HEK293 (cell line): ENCODE measurements around the gene TMEM255A.

Experiments
- GFI1B ChIP-seq: fragments of 450-650 bp; formaldehyde crosslinking; IDR thresholded peaks from 2 replicates; pipeline ENCODE4 v1.5.1; 2016; ENCODE audit warnings: missing biosample characterization, missing genetic modification characterization
- HOXD13 ChIP-seq: sonication (generic); formaldehyde crosslinking; IDR thresholded peaks from 2 replicates; pipeline ENCODE4 v1.8.0; 2022; ENCODE audit warnings: missing genetic modification reagents, borderline replicate concordance
- KLF9 ChIP-seq: fragments of 450-650 bp; formaldehyde crosslinking; IDR thresholded peaks from 2 replicates; pipeline ENCODE4 v1.5.1; 2016; ENCODE audit warnings: missing biosample characterization, missing genetic modification characterization, low read depth
- PRDM1 ChIP-seq: fragments of 450-650 bp; formaldehyde crosslinking; IDR thresholded peaks from 2 replicates; pipeline ENCODE4; 2016; ENCODE audit warnings: missing biosample characterization, missing genetic modification characterization
- SETDB1 ChIP-seq: IDR thresholded peaks from one replicate; pipeline ENCODE4 v1.6.1; 2017; ENCODE audit warnings: mild to moderate bottlenecking, low read length, moderate library complexity, mixed read lengths; ENCODE audit not compliant: insufficient read length
- SP3 ChIP-seq: fragments of 450-650 bp; formaldehyde crosslinking; IDR thresholded peaks from 2 replicates; pipeline ENCODE4 v1.5.1; 2016; ENCODE audit warnings: missing biosample characterization, missing genetic modification characterization
- ZBTB21 ChIP-seq: fragments of 450-650 bp; formaldehyde crosslinking; IDR thresholded peaks from 2 replicates; pipeline ENCODE4 v1.5.1; 2017; ENCODE audit warnings: missing biosample characterization, missing genetic modification characterization
- ZBTB44 ChIP-seq: fragments of 450-650 bp; IDR thresholded peaks from 2 replicates; pipeline ENCODE4 v1.5.1; 2018; ENCODE audit warnings: missing biosample characterization, mild to moderate bottlenecking, missing genetic modification characterization
- ZBTB6 ChIP-seq: fragments of 450-650 bp; formaldehyde crosslinking; IDR thresholded peaks from 2 replicates; pipeline ENCODE4 v1.5.1; 2017; ENCODE audit warnings: missing biosample characterization, missing genetic modification characterization
- ZNF174 ChIP-seq: fragments of 450-650 bp; formaldehyde crosslinking; IDR thresholded peaks from 2 replicates; pipeline ENCODE4 v1.5.0; 2017; ENCODE audit warnings: missing biosample characterization, mild to moderate bottlenecking, missing genetic modification characterization
- ZNF2 ChIP-seq: fragments of 450-650 bp; formaldehyde crosslinking; IDR thresholded peaks from 2 replicates; pipeline ENCODE4 v1.5.1; 2016; ENCODE audit warnings: missing biosample characterization, missing genetic modification characterization
- ZNF24 ChIP-seq: fragments of 450-650 bp; formaldehyde crosslinking; IDR thresholded peaks from 2 replicates; pipeline ENCODE4 v1.5.1; 2016; ENCODE audit warnings: missing biosample characterization, missing genetic modification characterization
- ZNF248 ChIP-seq: fragments of 450-650 bp; formaldehyde crosslinking; IDR thresholded peaks from 2 replicates; pipeline ENCODE4 v1.5.1; 2017; ENCODE audit warnings: missing biosample characterization, missing genetic modification characterization
- ZNF292 ChIP-seq: fragments of 450-650 bp; formaldehyde crosslinking; IDR thresholded peaks from 2 replicates; pipeline ENCODE4 v1.5.1; 2016; ENCODE audit warnings: low read depth, missing biosample characterization, missing genetic modification characterization, borderline replicate concordance
- ZNF302 ChIP-seq: fragments of 450-650 bp; formaldehyde crosslinking; IDR thresholded peaks from 2 replicates; pipeline ENCODE4 v1.5.1; 2016; ENCODE audit warnings: missing biosample characterization, missing genetic modification characterization, low read depth
- ZNF324 ChIP-seq: fragments of 450-650 bp; formaldehyde crosslinking; IDR thresholded peaks from 2 replicates; pipeline ENCODE4 v1.5.1; 2016; ENCODE audit warnings: missing biosample characterization, missing genetic modification characterization
- ZNF341 ChIP-seq: fragments of 450-650 bp; formaldehyde crosslinking; IDR thresholded peaks from 2 replicates; pipeline ENCODE4; 2016; ENCODE audit warnings: low read depth, missing biosample characterization, missing genetic modification characterization
- ZNF423 ChIP-seq: fragments of 450-650 bp; formaldehyde crosslinking; IDR thresholded peaks from 2 replicates; pipeline ENCODE4 v1.5.1; 2016; ENCODE audit warnings: missing biosample characterization, missing genetic modification characterization
- ZNF513 ChIP-seq: fragments of 450-650 bp; IDR thresholded peaks from 2 replicates; pipeline ENCODE4 v1.5.1; 2018; ENCODE audit warnings: missing biosample characterization, missing genetic modification characterization
- ZNF544 ChIP-seq: fragments of 450-650 bp; formaldehyde crosslinking; IDR thresholded peaks from 2 replicates; pipeline ENCODE4 v1.5.0; 2017; ENCODE audit warnings: missing biosample characterization, missing genetic modification characterization
- ZNF555 ChIP-seq: fragments of 450-650 bp; formaldehyde crosslinking; conservative IDR thresholded peaks from 2 replicates; pipeline ENCODE4 v1.5.1; 2017; ENCODE audit warnings: missing biosample characterization, mild to moderate bottlenecking, missing genetic modification characterization, inconsistent platforms
- ZNF791 ChIP-seq: fragments of 450-650 bp; formaldehyde crosslinking; IDR thresholded peaks from 2 replicates; pipeline ENCODE4 v1.5.1; 2016; ENCODE audit warnings: missing biosample characterization, missing genetic modification characterization
- ZSCAN16 ChIP-seq: fragments of 450-650 bp; formaldehyde crosslinking; IDR thresholded peaks from 2 replicates; pipeline ENCODE4 v1.5.1; 2016; ENCODE audit warnings: missing biosample characterization, missing genetic modification characterization
- ZSCAN18 ChIP-seq: fragments of 450-650 bp; formaldehyde crosslinking; IDR thresholded peaks from 2 replicates; pipeline ENCODE4 v1.5.1; 2016; ENCODE audit warnings: missing biosample characterization, missing genetic modification characterization
- ZSCAN5A ChIP-seq: fragments of 450-650 bp; formaldehyde crosslinking; IDR thresholded peaks from 2 replicates; pipeline ENCODE4 v1.5.1; 2016; ENCODE audit warnings: missing biosample characterization, missing genetic modification characterization
- TF ChIP-seq, protein P1 (sequence below): fragments of 450-650 bp; formaldehyde crosslinking; IDR thresholded peaks from 2 replicates; pipeline ENCODE4 v1.5.1; 2016; ENCODE audit warnings: missing biosample characterization, missing genetic modification characterization
- TF ChIP-seq, protein P2 (sequence below): fragments of 450-650 bp; formaldehyde crosslinking; IDR thresholded peaks from 2 replicates; pipeline ENCODE4 v1.5.1; 2016; ENCODE audit warnings: missing biosample characterization, missing genetic modification characterization

TMEM255A gene

DNA sequence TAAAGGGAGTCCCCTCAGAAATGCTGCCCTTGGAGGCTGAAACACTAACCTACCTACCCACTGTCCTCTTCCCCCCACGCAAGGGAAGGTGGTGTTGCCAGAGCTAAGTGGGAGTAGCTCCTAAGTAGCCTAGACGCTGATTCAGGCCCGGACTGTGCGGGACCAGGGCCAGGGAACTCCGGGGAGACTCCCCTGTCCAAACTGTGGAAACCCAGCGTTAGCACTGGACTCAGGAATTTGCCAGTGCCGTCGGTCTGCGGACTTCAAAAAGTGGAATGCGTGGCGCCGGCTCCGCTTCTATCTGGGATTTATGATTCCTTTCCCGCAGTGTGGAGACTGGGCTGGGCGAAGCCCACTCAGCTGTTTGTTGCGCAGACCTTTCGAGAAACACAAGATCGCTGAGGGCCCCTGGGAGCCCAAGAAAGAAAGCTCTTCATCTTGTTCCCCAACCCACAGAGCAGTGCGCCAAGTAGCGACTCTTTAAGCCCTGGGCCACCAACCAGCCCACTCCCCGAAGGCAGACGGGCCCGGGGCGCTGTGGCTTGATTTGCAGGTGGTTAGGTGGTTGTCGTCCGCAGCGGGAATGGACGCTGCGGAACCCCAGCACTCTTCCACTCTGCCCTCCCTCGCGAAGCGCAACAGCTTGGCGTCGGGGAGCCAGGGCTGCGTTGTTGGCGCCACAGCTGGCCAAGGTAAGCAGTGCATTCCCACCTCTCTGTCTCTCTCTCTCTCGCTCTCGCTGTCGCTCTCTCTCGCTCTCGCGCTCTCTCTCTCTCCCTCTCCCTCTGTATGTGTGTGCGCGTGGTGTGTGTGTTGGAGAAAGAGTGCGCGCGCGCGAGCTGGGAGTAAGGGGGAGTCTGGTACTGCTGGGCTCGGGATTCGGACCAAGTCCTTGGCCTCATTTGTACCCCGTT, 2.0 kb downstream of the TMEM255A start (continued):
- no peak for TF ChIP-seq ZBTB44 (tag by site-specific recombination)
- TF ChIP-seq ZNF248 (tag by site-specific recombination): no peak
- TF ChIP-seq, protein P1, sequence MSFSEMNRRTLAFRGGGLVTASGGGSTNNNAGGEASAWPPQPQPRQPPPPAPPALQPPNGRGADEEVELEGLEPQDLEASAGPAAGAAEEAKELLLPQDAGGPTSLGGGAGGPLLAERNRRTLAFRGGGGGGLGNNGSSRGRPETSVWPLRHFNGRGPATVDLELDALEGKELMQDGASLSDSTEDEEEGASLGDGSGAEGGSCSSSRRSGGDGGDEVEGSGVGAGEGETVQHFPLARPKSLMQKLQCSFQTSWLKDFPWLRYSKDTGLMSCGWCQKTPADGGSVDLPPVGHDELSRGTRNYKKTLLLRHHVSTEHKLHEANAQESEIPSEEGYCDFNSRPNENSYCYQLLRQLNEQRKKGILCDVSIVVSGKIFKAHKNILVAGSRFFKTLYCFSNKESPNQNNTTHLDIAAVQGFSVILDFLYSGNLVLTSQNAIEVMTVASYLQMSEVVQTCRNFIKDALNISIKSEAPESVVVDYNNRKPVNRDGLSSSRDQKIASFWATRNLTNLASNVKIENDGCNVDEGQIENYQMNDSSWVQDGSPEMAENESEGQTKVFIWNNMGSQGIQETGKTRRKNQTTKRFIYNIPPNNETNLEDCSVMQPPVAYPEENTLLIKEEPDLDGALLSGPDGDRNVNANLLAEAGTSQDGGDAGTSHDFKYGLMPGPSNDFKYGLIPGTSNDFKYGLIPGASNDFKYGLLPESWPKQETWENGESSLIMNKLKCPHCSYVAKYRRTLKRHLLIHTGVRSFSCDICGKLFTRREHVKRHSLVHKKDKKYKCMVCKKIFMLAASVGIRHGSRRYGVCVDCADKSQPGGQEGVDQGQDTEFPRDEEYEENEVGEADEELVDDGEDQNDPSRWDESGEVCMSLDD (tag by site-specific recombination): peak; percentile 79
- 0 out of 2 replicates have a peak, but pooled peaks have one; percentile 62 for TF ChIP-seq KLF9 (tag by site-specific recombination)
- peak; percentile 97 for TF ChIP-seq ZSCAN18 (tag by site-specific recombination)
- no peak for TF ChIP-seq ZNF174 (tag by site-specific recombination)
- no peak; the same call in 1 of the 2 replicates for TF ChIP-seq ZNF341 (tag by site-specific recombination)
- no peak for TF ChIP-seq ZNF292 (tag by site-specific recombination)
- peak; percentile 69 for TF ChIP-seq ZNF2
- no peak for TF ChIP-seq GFI1B (tag by site-specific recombination)
- TF ChIP-seq ZBTB6 (tag by site-specific recombination): 0 out of 2 replicates have a peak, but pooled peaks have one; percentile 30
- TF ChIP-seq ZNF513 (tag by site-specific recombination): peak; percentile 23; the same call in 1 of the 2 replicates
- TF ChIP-seq ZSCAN5A (tag by site-specific recombination): peak; percentile 86; the same call in 1 of the 2 replicates
- TF ChIP-seq ZBTB21 (tag by site-specific recombination): peak; percentile 68
- 0 out of 2 replicates have a peak, but pooled peaks have one; percentile 54 for TF ChIP-seq ZNF423 (tag by site-specific recombination)
- TF ChIP-seq ZSCAN16 (tag by site-specific recombination): no peak
- peak; percentile 99 for TF ChIP-seq PRDM1 (tag by site-specific recombination)
- TF ChIP-seq, protein P2, sequence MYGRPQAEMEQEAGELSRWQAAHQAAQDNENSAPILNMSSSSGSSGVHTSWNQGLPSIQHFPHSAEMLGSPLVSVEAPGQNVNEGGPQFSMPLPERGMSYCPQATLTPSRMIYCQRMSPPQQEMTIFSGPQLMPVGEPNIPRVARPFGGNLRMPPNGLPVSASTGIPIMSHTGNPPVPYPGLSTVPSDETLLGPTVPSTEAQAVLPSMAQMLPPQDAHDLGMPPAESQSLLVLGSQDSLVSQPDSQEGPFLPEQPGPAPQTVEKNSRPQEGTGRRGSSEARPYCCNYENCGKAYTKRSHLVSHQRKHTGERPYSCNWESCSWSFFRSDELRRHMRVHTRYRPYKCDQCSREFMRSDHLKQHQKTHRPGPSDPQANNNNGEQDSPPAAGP: peak; percentile 53; the same call in 1 of the 2 replicates
- TF ChIP-seq ZNF555: no peak
- TF ChIP-seq SP3: peak; percentile 48
- TF ChIP-seq SETDB1: no peak
- TF ChIP-seq HOXD13 (CRISPR knock-in tag): no peak
- TF ChIP-seq ZNF302 (tag by site-specific recombination): peak; percentile 29; the same call in 1 of the 2 replicates
- TF ChIP-seq ZNF24 (tag by site-specific recombination): peak; percentile 65
- TF ChIP-seq ZNF791 (tag by site-specific recombination): no peak
- TF ChIP-seq ZNF324: peak; percentile 97
- TF ChIP-seq ZNF544 (tag by site-specific recombination): no peak
